GM19043 (cell line): Measurements from ENCODE around the gene TULP4.

Experiments used
- ATAC-seq: cut with Tn5 transposase; IDR thresholded peaks from one replicate; pipeline ENCODE4 v1.9.1; 2021; ENCODE audit warnings: low read depth; ENCODE audit not compliant: unreplicated experiment

Gene TULP4

DNA sequence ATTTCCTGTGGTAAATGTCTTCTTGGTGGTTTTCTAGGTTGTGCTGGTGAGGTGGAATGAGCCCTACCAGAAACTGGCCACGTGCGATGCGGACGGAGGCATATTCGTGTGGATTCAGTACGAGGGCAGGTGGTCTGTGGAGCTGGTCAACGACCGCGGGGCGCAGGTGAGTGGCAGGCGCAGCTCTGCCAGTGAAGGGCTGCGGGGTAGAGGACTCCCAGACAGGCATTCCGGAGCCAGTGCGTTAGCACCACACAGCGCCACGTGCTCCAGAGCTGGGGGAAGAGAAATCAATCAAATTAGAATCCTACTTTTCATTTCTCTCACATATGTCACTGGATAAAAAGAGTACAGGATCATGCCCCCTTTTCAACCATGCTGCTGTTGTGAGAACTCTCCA, 100.8 kb downstream of the TULP4 start:
- no peak for ATAC-seq

- no peak for ATAC-seq
Observed at GRCh38 chr6:158413814-158414565, 101.7 kb downstream of the TULP4 start.

GRCh38 chr6:158414851-158415262, 102.6 kb downstream of the TULP4 start:
- ATAC-seq = no peak

DNA sequence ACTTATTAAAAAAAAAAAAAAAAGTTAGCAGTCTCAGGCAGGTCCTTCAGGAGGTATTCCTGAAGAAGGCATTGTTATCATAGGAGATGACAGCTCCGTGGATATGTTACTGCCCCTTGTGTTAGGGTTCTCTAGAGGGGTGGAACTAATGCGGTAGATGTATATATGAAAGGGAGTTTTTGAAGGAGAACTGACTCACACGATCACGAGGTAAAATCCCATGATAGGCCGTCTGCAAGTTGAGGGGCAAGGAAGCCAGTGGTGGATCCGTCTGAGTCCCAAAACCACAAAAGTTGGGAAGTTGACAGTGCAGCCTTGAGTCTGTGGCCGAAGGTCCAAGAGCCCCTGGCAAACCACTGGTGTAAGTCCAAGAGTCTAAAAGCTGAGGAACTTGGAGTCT, 103.4 kb downstream of the TULP4 start:
- ATAC-seq = no peak

- no peak for ATAC-seq
Observed at GRCh38 chr6:158416883-158417759, 104.9 kb downstream of the TULP4 start.

- ATAC-seq = no peak
Observed at GRCh38 chr6:158417760-158418098, 105.5 kb downstream of the TULP4 start.

DNA sequence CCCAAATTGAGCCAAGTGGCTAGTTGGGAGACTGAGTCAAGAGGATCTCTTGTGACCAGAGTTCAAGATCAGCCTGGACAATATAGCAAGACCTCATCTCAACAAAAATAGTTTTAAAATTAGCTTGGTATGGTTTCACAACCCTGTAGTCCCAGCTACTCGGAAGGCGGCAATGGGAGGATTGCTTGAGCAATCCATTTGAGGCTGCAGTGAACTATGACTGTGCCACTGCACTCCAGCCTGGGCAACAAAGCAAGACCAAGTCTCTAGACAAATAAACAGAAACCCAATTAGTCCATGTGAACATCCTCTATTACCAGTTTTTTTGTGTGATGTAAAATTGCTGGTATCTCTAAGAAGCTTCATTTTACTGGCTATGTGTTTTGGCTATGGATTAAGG, 106.2 kb downstream of the TULP4 start:
- ATAC-seq = no peak

DNA sequence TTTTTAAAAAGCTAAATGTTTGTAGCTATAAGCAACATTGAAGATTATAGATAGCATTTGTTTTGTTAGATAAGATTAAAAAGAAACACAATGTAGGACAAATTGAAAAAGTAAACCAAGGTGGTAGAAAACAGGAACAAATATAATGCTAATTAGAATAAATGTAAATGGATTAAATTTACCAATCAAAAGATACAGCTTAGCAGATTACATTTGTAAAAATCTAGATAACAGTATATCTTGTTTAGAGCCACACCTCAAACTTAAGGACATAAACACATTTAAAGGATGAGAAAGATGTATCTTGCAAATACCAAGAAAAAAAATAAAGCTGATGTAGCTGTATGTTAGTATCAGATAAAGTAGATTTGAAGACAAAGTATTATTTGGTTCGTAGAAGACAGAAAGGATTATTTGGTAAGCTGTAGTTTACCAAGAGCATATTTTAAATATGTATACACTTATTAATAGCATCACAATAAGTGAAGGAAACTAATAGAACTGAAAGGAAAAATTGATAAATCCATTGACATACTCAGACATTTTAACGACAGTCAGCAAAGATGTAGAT, 107.2 kb downstream of the TULP4 start:
- no peak for ATAC-seq

DNA sequence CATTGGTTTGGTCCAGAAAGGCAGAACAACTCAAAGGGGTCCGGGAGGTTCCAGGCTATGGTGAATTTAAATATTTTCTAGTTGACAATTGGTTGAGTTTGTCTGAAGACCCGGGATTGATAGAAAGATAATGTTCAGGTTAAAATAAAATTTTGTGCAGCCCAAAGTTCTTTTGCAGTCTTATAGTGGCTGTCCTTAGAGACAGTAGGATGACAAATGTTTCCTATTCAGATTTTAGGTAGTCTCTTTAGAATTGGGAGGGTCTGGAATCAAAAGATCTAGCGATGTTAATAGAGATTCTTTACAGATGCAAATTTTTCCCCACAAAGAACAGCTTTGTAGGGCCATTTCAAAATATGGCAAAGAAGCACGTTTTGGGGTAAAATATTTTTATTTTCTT, 109.1 kb downstream of the TULP4 start:
- no peak for ATAC-seq

DNA sequence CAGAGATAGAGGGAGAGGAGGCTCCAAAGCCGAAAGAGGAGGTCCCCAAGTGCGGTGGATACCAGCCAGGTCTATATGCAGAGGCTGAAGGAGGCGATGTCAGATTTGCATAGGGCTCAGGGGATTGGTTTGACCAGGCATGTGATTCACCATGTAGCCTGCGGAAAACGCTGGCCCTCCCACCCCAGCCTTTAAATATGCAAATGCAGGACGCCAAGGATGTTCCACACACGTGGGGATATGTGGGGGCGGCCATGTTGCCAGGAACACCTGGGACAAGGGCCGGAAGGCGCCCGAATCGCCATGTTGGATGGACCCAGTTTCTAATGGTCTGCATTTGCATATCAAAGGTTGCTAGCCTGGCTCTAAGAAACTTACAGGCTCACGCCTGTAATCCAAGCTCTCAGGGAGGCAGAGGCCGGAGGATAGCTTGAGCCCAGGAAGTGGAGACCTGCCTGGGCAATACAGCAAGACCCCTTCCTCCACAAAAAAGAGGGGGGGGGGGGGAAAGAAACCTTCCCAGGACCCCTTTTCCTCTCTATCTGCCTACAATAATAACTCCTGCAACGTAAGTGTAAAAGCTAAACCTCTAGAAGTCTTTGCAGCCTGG, 110.5 kb downstream of the TULP4 start:
- ATAC-seq = no peak

DNA sequence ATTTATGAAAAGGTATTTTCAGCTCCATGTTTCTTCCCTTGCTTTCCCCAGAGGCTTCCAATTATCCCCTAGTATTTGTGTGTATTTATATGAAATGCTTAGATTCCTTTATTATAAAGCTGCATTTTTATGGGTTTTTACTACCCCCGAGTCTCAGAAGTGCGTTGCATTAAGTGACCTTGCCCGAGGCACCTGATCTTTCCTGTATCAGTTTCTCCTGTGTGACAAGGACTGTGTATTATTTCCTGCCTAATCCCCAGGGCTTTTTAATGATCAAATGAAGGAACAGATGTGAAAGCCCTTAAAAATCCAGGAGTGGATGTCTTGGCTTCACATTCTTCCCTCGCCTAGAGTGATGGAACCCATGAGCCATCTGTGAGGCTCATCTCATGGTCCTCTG, 118.8 kb downstream of the TULP4 start:
- ATAC-seq = no peak

DNA sequence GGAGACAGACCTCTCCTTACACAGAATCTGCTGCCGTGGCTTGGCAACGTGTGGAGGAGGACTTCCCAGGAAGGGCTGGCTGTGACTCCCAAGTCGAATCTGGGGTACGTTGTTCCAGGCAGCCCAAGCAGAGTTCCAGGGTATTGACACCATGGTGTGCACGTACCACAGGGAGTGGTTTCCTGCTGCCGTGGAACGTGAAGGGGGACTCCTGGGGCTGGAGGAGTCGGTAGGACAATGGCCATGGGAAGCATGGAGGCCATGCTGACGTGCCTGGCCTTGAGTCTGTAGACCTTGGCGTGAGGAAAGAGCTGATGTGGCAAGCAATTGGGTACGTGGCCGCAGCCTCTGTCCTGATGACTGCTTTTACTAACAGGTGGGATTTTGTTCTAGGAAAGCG, 119.3 kb downstream of the TULP4 start:
- no peak for ATAC-seq

DNA sequence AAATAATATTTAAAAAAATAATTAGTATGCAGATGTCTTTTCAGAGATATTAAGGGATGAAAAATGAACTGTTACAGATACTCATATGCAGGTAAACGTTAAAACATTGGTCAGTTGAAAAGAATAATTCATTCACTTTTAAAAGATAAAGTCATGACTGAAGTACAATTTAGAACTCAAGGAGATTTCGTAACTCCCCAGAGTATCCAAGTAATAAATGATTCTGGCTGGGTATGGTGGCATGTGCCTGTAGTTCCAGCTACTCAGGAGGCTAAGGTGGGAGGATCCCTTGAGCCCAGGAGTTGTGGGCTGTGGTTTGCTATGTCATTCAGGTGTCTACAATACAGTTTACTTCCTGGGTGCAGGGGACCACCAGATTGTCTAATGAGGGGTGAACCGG, 125.3 kb downstream of the TULP4 start:
- no peak for ATAC-seq

GRCh38 chr6:158438226-158438625, 126.0 kb downstream of the TULP4 start:
- ATAC-seq = no peak

DNA sequence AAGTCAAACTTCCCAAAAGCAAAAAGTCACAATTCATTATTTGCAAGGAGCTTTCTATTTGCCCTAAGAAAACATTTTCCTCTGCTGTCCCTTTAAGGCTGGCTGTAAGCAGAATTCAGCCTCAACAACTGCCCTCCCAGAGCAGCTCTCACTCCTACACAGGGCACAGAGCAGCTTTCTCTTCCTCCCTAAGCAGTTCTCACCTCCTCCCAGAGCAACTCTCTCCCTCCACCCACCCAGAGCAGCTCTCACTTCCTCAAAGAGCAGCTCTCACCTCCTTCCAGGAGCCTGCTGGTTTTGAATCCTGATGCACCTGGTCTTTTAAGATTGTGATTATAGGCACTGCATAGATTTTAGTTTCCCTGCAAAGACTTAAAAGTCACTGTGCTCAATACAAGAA, 127.0 kb downstream of the TULP4 start:
- ATAC-seq = peak; percentile 97

- ATAC-seq = no peak
Observed at GRCh38 chr6:158441716-158442215, 129.5 kb downstream of the TULP4 start.

DNA sequence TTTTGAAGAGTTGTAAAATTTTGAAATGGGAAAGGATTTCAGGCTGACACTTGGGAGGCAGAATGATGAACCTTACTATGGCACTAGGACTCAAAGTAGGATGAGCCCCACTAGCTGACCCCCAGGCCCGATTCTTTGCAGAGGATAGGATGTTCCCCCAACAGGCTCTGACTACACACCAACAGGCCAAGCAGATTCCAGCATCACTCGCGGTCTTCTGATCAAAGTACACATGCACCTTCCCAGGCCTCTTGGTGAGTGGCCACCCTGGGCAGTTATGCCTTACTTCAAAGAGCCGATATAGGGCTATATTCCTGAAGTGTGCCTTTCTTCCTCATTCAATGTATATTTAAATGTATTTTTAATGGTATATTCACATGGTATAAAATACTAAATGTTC, 130.0 kb downstream of the TULP4 start:
- ATAC-seq = no peak

DNA sequence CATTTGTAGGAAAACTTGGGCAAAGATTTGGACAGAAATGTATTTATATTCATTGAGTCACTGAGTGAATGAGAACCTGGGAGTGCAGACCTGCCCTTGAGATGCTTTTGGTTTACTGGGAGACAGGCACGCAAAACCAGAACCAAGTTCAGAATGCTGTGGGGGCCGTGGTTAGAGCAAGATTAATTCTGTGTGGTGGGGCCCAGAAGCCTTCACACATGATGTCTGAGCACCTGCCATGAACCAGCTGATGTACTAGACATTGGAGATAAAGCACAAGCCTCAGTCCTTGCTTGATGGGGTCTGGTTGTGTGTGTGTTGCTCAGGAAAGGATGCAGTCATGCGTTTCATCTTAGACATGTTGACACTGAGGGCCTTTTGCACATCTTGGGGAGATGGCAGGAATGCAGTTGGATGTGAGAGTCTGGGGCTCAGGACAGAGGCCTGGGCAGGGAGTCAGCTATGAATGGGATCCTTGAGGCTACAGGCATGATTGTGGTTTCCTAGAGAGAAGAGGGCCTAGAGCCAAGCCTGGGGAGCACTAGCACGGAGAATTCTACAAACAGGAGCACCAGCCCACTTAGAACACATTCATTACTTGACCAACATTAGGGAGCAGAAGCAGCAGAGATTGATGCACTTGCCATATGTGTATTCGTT, 133.3 kb downstream of the TULP4 start:
- ATAC-seq = no peak

- ATAC-seq = no peak
Observed at GRCh38 chr6:158448856-158449255, 136.6 kb downstream of the TULP4 start.

DNA sequence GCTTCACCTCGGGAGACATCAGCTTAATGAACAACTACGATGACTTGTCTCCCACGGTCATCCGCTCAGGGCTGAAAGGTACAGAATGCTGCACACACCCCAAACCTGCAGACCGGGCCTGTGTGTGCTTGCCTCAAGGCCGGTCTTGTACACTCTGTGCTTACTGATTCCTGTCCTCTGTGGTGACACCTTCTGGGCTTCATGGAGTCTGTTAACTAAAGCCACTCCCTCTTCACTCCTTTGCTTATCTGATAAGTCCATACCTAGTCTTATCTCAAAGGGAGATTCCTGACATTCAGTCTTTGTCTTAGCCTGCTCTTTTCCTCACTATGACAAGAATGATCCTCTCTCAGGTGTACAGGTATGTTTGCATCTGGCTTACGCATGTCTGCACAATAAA, 139.9 kb downstream of the TULP4 start:
- no peak for ATAC-seq

GRCh38 chr6:158457131-158457530, 144.9 kb downstream of the TULP4 start:
- ATAC-seq = no peak
